GM19023 (cell line): ENCODE measurements around the gene IFT88.

Experiments
- ATAC-seq: cut with Tn5 transposase; IDR thresholded peaks from one replicate; pipeline ENCODE4 v1.9.1; 2021; ENCODE audit warnings: mild to moderate bottlenecking, moderate library complexity; ENCODE audit not compliant: unreplicated experiment

The IFT88 gene

GRCh38 chr13:20714161-20714560 lies 147.2 kb downstream of the IFT88 start:
- ATAC-seq, result no peak

- ATAC-seq, result no peak
These were observed 147.8 kb downstream of the IFT88 start for GRCh38 chr13:20714563-20715329.

DNA sequence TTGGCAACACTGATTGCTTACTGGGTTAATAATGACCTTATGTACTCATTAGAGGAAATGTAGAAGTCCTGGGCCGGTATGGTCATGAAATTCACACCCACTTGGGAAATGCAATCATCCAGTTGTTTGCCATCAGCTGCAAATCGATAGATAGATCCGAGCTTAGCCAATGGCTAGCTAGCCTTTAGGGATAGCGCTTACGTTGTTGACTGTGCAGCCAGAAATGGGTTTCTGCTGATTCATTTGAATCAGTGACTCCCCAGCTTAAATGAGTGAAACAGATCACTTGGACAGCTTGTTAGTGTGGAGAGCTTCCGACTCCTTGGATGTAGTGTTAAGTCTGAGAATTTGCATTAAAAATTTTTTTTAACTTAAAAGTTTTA lies 148.4 kb downstream of the IFT88 start:
- ATAC-seq, result no peak

DNA sequence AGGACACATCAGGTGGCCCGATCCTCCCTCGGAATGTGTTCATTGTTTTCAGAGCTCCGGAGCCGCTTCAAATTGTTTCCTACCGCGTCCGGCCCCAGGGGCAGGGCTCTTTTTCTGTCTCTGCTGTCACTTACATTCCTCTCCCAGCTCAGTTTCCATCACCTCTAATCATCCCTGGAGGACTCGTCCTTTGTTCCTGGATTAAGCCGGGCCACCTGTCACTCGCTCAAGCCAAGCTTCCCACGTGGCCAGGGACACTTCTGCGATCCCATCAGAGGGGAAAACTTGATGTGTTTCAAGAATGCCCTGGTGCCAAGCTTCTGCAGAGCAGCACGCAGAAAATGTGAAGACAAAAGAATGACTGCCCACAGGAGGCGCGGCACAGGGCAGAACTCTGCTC lies 150.0 kb downstream of the IFT88 start:
- no peak for ATAC-seq

DNA sequence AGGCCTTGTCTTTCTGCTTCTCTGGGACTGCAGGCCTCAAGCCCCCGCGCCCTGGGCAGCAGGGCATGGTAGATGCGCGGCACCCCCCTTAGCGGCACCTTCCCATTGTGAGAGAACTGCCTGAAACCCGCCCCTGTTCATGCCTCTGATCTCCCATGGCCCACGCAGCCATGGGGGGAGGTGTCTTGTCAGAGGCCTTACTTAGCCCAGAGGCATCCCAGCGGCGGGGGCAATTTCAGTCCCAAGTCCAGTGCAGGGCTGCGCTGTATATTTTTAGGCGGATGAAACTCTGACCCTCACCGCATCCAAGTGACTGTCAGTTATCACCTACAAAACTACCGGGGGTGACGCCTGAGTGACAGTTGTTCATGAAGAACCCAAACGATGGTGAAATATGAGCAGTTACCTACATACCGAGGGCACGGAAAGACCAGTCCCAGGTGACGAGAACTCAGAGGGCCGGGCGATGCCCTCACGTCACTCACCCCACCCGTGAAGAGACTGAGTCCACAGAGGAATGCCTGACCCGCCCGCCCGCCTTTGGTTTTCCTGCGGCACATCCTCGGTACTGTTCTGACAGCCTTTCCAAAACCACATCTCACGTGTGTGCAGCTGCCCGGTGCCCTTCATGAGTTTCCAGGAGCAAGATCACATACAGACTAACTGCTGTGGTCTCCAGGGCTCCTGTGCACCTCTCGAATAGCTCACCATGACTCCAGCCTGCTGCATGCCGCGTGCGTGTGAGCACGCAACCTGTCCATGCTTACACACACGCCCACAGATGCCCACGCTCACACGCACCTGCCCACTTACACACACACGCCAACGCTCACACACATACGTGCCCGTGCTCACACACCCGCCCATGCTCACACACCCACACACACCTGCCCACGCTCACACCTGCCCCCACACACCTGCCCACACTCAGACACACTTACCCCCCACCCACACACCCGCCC lies 150.9 kb downstream of the IFT88 start:
- ATAC-seq, result no peak

DNA sequence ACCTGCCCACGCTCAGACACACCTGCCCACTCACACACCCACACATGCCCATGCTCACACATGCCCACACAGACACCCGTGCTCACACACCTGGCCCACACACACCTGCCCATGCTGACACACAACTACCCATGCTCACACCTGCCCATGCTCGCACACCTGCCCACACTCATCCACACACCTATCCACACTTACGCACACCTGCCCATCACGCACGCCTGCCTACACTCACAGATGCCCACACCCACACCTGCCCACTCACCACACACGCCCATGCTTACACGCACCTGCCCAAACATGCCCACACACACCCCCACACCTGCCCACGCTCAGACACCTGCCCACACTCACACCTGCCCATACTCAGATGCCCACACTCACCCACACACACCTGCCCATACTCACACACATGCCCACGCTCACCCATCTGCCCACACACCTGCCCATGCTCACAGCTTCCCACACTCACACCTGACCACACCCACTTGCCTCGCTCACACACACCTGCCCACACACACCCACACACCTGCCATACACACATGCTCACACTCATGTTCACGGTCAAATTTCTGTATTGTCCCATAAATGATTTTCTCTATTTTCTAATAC lies 152.1 kb downstream of the IFT88 start:
- ATAC-seq, result no peak

GRCh38 chr13:20719783-20720182 lies 152.8 kb downstream of the IFT88 start:
- no peak for ATAC-seq

DNA sequence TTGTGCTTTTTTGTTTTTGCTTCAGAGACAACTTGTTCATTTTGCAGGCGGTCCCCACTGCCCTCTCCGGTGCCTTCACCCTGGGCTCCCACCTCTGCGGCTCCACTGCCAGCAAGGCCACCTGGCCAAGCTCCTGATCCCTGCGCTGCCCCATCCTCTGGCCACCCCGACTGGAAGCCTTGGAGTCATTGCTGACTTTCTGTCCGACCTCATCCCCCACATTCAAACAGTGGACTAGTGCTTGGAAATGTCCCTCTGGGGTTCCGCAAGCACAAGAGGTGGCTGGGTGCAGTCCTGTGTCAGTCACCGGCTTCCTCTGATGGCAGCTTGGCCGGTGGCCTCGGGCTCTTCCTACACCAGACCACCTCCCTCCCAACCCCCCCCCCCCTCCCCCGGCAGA lies 153.5 kb downstream of the IFT88 start:
- no peak for ATAC-seq

GRCh38 chr13:20721058-20721453 lies 154.1 kb downstream of the IFT88 start:
- no peak for ATAC-seq

DNA sequence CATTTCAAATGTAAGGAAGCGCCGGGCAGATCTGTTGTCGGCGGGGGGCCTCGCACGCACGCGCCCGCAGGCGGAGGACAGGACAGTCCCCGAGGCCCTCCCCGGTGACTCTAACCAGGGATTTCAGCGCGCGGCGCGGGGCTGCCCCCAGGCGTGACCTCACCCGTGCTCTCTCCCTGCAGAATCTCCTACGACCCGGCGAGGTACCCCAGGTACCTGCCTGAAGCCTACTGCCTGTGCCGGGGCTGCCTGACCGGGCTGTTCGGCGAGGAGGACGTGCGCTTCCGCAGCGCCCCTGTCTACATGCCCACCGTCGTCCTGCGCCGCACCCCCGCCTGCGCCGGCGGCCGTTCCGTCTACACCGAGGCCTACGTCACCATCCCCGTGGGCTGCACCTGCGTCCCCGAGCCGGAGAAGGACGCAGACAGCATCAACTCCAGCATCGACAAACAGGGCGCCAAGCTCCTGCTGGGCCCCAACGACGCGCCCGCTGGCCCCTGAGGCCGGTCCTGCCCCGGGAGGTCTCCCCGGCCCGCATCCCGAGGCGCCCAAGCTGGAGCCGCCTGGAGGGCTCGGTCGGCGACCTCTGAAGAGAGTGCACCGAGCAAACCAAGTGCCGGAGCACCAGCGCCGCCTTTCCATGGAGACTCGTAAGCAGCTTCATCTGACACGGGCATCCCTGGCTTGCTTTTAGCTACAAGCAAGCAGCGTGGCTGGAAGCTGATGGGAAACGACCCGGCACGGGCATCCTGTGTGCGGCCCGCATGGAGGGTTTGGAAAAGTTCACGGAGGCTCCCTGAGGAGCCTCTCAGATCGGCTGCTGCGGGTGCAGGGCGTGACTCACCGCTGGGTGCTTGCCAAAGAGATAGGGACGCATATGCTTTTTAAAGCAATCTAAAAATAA lies 154.7 kb downstream of the IFT88 start:
- ATAC-seq, result no peak

DNA sequence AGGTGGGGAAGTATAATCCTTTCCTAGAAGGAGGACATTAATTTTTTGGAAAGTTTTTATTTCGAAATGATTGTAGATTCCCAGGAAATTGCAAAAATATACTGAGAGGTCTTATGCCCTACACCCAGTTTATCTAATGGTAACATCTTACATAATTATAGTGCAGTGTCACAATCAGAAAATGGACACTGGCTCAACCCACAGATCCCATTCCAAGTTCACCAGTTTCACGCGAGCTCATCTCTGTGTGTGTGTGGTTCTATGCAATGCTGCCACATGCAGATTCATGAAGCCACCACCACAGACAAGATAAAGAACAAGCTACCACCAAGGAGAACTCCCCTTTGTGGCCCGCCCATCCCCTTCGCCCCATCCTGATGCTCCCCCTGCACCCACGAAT lies 160.9 kb downstream of the IFT88 start:
- ATAC-seq, result no peak

DNA sequence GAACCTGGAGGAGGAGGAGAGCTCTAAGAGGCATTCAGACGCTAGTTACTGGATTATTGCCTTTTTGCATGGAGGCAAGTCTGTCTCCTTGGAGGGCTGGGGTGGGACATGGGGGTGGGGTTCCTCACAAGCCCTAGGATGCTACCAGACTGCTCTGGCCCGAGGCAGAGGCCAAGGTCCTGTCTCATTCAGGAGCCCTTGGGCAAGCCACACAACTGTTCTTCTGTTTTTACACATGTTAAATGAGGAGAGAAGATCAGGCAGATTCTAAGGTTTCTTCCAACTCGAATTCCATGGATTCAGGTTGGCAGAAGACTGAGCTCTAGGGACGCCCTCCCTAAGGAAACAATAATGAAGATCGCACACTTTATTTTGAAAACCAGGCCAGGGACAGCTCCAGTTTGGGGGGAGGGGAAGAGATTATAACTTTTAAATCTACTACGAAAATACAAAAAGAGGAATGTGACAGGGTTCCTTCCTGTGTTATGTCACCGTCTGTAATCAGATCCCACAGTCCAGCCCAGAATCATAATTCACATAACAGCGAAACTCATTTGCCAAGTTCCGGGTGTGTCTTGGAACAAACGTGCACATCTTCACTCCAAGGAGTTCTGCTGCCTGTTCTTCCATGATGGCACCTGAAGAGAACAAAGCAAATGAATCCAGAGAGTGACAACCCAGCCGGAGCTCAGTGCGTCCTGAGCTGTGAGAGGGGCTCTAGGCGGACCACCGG lies 161.8 kb downstream of the IFT88 start:
- ATAC-seq, result no peak

GRCh38 chr13:20729633-20730585 lies 163.0 kb downstream of the IFT88 start:
- ATAC-seq, result no peak

DNA sequence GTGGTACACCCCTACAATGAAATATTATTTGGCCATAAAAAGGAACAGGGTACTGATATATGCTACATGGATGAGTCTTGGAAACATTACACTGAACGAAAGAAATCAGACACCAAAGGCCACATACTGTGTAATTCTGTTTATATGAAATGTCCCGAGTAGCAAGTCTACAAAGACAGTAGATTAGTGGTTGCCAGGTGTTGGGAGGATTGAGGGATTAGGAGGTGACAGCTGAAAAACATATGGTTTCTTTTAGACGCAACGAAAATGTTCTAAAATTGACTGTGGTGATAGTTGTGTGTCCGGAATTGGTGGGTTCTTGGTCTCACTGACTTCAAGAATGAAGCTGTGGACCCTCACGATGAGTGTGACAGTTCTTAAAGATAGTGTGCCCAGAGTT lies 171.7 kb downstream of the IFT88 start:
- ATAC-seq, result no peak

DNA sequence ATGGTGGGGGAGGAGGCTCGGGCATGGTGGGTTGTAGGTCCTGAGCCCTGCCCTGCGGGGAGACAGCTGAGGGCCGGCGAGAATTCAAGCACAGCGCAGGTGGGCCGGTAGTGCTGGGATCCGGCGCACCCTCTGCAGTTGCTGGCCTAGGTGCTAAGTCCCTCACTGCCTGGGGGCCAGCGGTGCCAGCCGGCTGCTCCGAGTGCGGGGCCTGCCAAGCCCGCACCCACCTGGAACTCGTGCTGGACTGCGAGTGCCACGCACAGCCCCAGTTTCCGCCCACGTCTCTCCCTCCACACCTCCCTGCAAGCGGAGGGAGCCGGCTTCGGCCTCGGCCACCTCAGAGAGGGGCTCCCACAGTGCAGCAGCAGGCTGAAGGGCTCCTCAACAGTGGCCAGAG lies 173.1 kb downstream of the IFT88 start:
- no peak for ATAC-seq
